ENCODE measurements around the gene LRFN2.

The LRFN2 gene

DNA sequence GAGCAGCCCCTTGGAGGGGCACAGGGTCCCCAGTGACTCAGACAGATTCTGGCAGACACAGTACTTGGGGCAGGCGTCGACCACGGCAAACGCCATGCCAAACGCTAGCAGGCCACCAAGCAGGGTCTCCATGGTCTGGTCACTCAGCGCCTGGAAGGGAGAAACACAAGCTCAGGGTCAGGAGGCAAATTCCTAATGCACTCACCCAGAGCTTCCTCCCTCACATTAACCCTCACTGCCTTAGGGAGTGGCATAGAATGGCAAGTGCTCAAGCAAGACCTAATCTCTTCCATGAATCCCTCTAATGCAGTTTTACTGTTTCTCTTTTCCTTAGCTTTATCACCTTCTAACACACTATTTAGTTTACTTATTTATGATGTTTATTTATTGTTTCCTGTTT, 154.2 kb downstream of the LRFN2 start:
- peaks cover 16% of the 10 kb centered on the region for H3K4me1 Mint-ChIP-seq (ENCODE audit: low read depth)
- no peak overlapping the region for H3K27ac Mint-ChIP-seq
- H3K27me3 Mint-ChIP-seq = peaks cover 1% of the 10 kb centered on the region
- no peaks in the 10 kb centered on the region for H3K9me3 Mint-ChIP-seq
- no peaks in the 10 kb centered on the region for H3K36me3 Mint-ChIP-seq (ENCODE audit: low read depth)
- intact Hi-C loops (cut with micrococcal nuclease) = no loop called here
- no peak overlapping the region for H3K4me3 Mint-ChIP-seq

DNA sequence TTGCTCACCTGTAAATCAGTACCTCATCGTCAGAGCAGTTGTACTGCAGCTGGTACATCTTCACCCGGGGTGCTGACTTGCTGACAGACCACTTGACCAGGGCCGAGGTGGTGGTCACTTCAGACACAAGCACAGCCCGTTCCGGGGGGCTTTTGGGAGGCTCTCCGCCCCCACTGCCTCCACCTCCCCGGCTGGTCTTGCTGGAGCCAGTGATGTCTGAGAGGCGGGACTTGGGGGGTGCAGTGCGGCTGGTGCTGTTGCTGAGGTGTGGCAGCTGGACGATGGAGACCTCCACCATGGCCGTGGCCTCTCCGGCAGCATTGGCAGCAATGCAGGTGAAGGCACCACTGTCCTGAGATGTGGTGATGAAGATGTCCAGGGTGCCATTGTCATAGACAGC, 155.5 kb downstream of the LRFN2 start:
- Mint-ChIP-seq H3K27ac (no peak overlapping the region), H3K27me3 (peaks cover 1% of the 10 kb centered on the region), H3K9me3 (no peaks in the 10 kb centered on the region), H3K4me1 (ENCODE audit: low read depth) (peaks cover 4% of the 10 kb centered on the region), H3K36me3 (ENCODE audit: low read depth) (no peaks in the 10 kb centered on the region), H3K4me3 (no peak overlapping the region)
- intact Hi-C loops (cut with micrococcal nuclease) = no loop called here

DNA sequence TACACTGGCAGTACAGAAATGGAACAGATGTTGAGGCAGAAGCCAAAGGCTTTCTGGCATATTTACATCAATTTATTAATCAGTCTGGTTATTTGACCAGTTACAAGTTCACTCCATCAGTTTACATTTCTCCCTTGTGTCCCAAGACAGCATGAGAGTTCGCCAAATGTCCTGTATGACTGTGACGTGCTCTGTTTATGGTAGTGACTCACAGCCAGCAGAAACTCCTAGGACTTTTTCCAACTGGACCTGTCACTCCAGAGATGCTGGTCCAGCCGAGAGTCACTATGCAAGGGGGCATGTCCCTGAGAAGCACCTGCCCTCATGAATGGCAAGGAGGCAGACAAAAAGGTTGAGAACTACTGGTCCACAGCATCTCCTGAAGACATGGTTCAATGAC, 160.0 kb downstream of the LRFN2 start:
- Mint-ChIP-seq H3K27me3 (peaks cover 1% of the 10 kb centered on the region), H3K4me3 (no peak overlapping the region), H3K9me3 (no peaks in the 10 kb centered on the region), H3K27ac (no peak overlapping the region), H3K4me1 (ENCODE audit: low read depth) (no peaks in the 10 kb centered on the region), H3K36me3 (ENCODE audit: low read depth) (no peaks in the 10 kb centered on the region)
- intact Hi-C loops (cut with micrococcal nuclease) = no loop called here

DNA sequence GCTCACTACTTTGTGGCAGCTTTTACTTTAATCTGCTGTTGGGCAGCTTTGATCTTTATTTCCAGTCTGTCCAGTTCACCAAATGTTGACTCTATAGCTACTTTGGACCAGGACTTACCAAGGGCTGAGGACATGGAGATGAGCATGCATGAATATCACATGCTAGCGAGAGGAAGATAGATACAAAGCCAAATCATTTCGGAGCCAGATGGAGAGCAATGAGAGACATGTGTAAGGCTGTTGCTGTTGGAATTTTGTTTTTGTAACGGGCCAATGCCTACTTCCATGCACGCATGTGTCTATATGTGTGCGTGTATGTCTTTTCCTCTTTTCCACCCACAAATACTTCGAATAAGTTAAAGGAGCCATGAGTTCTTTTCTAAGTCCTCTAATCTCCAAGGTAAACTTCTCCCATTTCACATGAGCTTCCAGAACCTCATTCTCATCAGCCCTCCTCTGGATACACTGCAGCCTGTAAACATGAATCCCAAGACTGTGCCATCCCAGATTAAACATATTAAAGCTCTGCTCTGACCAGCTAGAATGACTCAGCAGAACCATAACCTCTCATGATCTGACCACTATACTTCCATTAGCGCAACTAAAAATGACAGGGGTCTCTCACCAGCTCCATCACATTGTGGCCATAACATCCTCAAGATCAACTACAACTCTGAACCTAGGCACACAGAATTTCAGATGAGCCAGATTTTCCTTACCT, 160.7 kb downstream of the LRFN2 start:
- H3K27ac Mint-ChIP-seq = no peak overlapping the region
- peaks cover 1% of the 10 kb centered on the region for H3K27me3 Mint-ChIP-seq
- intact Hi-C loops (cut with micrococcal nuclease) = no loop called here
- no peak overlapping the region for H3K4me3 Mint-ChIP-seq
- no peaks in the 10 kb centered on the region for H3K4me1 Mint-ChIP-seq (ENCODE audit: low read depth)
- no peaks in the 10 kb centered on the region for H3K36me3 Mint-ChIP-seq (ENCODE audit: low read depth)
- H3K9me3 Mint-ChIP-seq = no peaks in the 10 kb centered on the region

DNA sequence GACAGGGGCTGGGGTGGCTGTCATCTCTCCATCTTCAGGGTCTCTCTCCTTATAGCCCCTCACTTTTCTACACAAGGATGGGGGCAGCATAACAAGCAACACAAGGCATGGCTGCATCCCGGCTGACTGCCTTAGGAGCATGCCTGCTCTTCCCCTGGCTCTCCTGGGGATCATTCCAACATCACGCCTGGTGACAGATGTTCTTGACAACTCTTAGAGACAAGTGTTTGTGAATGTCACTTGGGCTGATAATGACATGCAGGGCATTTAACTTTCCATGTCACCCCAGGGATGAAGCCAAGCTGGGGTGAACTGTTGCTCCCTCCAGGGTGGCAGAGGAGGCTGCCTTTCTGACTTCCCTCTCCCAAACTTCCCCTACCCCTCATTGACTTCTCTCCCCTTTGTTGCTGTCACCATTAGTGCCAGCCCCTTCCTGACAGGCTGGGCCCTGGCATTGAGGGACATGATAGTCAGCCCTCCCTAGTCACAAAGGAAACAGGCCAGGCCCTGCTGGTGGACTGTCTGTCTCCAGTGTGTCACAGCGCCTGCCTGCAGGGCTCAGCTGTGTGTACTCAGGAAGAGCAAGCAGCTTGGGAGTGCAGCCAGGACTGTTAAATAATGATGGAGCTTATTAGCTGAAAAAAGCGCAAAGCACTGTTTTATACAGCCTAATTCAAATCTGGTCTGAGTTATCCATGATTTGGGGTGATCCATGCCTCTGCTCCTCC, 161.8 kb downstream of the LRFN2 start:
- H3K9me3 Mint-ChIP-seq = no peaks in the 10 kb centered on the region
- no peak overlapping the region for H3K27ac Mint-ChIP-seq
- no peak overlapping the region for H3K4me3 Mint-ChIP-seq
- H3K36me3 Mint-ChIP-seq (ENCODE audit: low read depth) = no peaks in the 10 kb centered on the region
- H3K4me1 Mint-ChIP-seq (ENCODE audit: low read depth) = no peaks in the 10 kb centered on the region
- intact Hi-C loops (cut with micrococcal nuclease) = no loop called here
- H3K27me3 Mint-ChIP-seq = peaks cover 1% of the 10 kb centered on the region

DNA sequence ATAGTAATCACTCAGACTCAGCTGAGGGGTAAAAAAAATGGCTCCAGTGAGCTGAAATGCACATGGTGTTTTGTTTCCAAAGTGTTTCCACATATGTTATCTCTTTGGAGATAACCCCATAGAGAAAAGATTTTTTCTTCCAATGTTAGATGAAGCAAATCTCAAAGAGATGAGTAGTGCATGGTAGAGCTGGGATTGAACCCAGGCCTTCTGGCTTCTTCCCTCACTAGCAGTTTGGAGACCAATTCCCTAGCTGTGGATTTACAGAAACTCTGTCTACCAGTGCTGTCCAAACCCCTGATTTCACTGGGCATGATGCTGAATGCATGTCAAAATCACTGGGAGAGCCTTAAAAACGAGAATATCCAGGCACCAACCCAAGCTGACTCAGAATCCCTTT, 165.1 kb downstream of the LRFN2 start:
- Mint-ChIP-seq H3K36me3 (ENCODE audit: low read depth) (no peaks in the 10 kb centered on the region), H3K27me3 (no peaks in the 10 kb centered on the region), H3K27ac (no peak overlapping the region), H3K9me3 (no peaks in the 10 kb centered on the region), H3K4me3 (no peak overlapping the region), H3K4me1 (ENCODE audit: low read depth) (no peaks in the 10 kb centered on the region)
- intact Hi-C loops (cut with micrococcal nuclease) = no loop called here

DNA sequence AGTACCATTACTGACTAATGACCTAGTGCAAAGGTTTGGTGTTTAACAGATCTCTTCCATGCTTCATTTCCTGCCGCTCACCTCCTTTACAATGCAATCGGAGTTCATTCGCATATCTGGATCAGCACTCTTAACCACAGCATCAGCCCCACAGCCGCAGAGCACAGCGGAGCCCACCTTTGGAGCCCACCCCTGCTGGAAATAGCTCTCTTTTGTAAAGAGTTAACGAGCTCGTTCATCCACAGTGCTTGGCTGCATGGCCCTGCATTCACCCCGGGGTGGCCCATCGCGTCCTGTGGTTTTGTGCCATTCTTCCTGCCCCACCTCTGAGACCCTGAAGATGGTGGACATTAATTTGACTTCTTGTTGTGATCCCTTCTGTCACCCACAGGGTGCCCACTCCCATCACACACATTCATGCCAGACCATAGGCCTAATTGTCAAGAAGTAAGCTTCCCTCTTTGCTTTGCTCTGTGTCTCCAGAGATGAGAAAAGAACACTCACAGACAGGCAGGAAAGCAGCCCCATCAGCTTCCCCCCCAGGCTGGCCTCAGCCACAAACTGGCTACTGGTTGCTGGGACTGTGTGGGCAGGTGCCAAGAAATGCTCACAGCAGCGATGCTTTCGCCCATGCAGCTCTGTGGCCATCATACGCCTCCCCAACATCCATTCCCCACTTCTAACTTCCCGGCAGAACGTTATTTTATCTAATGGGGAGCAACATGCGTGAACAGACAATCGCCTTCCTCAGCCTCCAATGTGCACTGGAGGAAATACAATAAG, 167.0 kb downstream of the LRFN2 start:
- H3K36me3 Mint-ChIP-seq (ENCODE audit: low read depth) = no peaks in the 10 kb centered on the region
- H3K9me3 Mint-ChIP-seq = no peaks in the 10 kb centered on the region
- no peaks in the 10 kb centered on the region for H3K27me3 Mint-ChIP-seq
- H3K4me3 Mint-ChIP-seq = no peak overlapping the region
- intact Hi-C loops (cut with micrococcal nuclease) = no loop called here
- H3K4me1 Mint-ChIP-seq (ENCODE audit: low read depth) = no peaks in the 10 kb centered on the region
- H3K27ac Mint-ChIP-seq = no peak overlapping the region

DNA sequence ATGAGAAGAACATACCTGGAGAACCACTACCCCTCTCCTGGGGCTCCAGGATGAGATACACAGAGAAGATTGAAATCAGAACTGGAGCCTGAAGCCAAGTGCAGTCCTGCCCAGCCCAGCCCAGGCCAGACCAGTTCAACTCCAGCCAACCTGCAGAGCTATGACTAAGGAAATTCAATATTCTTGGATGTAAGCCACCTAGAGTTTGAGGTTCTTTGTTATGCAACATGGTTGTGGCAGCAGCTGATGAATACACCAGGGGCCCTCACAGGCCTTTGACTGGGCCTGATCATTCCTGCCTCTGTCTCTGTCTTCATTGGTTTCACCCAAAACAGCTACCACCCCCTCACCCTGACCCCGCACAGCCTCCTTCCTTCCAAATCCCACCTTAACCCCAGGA, 167.8 kb downstream of the LRFN2 start:
- Mint-ChIP-seq H3K9me3 (no peaks in the 10 kb centered on the region), H3K36me3 (ENCODE audit: low read depth) (no peaks in the 10 kb centered on the region), H3K4me1 (ENCODE audit: low read depth) (no peaks in the 10 kb centered on the region), H3K27ac (no peak overlapping the region), H3K27me3 (no peaks in the 10 kb centered on the region), H3K4me3 (no peak overlapping the region)
- intact Hi-C loops (cut with micrococcal nuclease) = no loop called here

DNA sequence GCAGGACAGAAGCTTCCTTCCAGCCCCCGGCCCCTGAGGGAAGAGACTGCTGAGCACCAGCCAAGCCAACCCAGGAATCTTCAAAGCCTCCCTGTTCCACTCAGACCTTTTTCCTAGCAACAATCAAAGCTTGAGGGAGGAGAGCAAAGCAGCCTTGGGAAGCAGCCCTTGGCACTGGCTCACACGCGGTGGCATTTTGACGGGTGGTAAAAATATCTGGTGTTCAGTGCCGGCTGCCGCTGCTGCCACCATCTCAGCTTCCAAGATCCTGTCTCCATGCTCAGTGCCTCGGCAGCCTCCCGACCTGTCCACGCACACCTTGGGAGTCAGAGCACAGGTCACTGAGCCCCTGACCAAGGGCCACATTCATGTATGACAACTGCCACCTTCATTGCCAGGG, 170.1 kb downstream of the LRFN2 start:
- Mint-ChIP-seq H3K4me1 (ENCODE audit: low read depth) (no peaks in the 10 kb centered on the region), H3K27ac (no peak overlapping the region), H3K9me3 (no peaks in the 10 kb centered on the region), H3K27me3 (no peaks in the 10 kb centered on the region), H3K36me3 (ENCODE audit: low read depth) (no peaks in the 10 kb centered on the region), H3K4me3 (no peak overlapping the region)
- intact Hi-C loops (cut with micrococcal nuclease) = no loop called here

DNA sequence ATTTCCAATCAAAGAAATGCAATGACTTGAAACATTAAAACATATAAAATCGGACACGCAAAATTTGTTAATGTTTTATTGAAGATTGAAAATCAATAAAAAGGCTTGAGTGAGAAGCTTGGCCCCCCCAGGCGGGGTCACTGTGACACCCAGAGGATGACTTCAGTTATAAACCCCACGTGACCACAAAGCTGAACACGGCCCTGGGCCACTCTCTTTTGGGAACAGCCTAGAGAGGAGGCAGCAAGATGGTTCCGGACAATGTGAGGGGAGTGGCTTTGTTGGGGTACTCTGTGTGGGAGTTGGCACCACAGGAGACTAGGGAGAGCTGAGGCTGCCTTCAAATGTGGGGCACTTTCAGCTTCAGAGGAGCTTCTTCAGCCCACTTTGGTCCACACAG, 172.5 kb downstream of the LRFN2 start:
- H3K27ac Mint-ChIP-seq = no peak overlapping the region
- H3K4me1 Mint-ChIP-seq (ENCODE audit: low read depth) = no peaks in the 10 kb centered on the region
- H3K9me3 Mint-ChIP-seq = no peaks in the 10 kb centered on the region
- intact Hi-C loops (cut with micrococcal nuclease) = no loop called here
- no peak overlapping the region for H3K4me3 Mint-ChIP-seq
- H3K27me3 Mint-ChIP-seq = peaks cover 1% of the 10 kb centered on the region
- no peaks in the 10 kb centered on the region for H3K36me3 Mint-ChIP-seq (ENCODE audit: low read depth)

DNA sequence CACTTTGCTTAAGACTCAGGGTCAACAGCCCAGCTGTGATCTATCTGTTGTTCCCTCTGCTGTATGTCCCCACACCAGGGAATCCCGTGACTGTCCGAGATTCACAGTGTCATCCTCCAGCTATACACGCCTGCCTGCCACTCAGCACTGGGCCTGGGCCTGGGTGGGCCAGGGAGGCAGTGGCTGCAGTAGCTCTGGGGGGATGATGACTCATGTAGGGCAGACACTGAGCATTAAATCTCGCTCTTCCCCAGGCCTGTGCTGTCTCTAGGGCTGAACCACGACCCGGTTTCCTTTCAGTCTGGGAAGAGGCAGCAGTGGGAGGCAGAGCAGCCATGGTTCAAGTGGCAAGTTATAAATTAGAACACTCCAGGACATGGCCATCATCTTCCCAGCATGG, 173.9 kb downstream of the LRFN2 start:
- Mint-ChIP-seq H3K4me3 (no peak overlapping the region), H3K27ac (no peak overlapping the region)
- intact Hi-C loops (cut with micrococcal nuclease) = no loop called here

DNA sequence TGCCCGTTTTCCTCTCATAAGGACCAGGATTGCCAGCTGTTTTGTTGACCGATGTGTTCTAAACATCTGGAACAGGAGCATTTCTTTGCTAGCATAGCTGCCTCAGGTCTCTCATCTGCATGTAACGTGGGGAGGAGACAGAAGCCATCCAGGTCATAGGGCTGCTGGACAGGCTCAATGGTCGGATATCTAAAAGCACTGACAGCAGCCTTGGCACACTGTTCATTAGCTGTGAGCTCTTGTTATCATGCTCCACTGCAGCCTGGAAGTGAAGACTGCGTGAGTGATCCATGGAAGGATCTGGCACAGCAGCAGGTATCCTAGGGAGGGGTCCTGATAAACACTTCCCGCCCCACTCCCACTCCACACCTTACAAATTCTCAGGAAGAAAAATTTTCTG, 175.3 kb downstream of the LRFN2 start:
- Mint-ChIP-seq H3K4me3 (no peak overlapping the region), H3K9me3 (no peaks in the 10 kb centered on the region), H3K27me3 (peaks cover 1% of the 10 kb centered on the region), H3K4me1 (ENCODE audit: low read depth) (no peaks in the 10 kb centered on the region), H3K36me3 (ENCODE audit: low read depth) (no peaks in the 10 kb centered on the region), H3K27ac (no peak overlapping the region)
- intact Hi-C loops (cut with micrococcal nuclease) = no loop called here

More for the DNA sequence above, 173.9 kb downstream of the LRFN2 start:
- H3K36me3 Mint-ChIP-seq (ENCODE audit: low read depth) = no peaks in the 10 kb centered on the region
- peaks cover 1% of the 10 kb centered on the region for H3K27me3 Mint-ChIP-seq
- no peaks in the 10 kb centered on the region for H3K9me3 Mint-ChIP-seq
- H3K4me1 Mint-ChIP-seq (ENCODE audit: low read depth) = no peaks in the 10 kb centered on the region

DNA sequence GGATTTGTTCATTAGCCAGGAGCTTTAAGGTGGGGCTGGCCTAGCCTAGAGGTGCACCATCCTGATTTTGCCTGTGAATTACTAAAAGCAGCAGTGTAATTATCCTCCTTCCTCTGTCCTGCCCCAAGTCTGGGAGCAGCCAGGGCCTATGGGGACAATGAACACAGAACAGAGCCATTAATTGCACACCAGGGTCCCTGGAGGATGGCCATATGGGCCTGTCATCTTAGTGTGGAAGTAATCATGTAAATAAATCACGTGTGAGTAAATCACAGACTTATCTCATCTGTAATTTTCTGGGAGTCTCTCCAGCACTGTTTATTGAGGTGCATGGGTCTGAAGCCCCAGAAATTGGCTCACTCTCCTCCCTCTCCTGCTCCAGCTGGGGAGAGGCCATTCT, 176.3 kb downstream of the LRFN2 start:
- intact Hi-C loops (cut with micrococcal nuclease) = no loop called here
- Mint-ChIP-seq H3K27ac (no peak overlapping the region), H3K4me3 (no peak overlapping the region), H3K36me3 (ENCODE audit: low read depth) (no peaks in the 10 kb centered on the region), H3K9me3 (no peaks in the 10 kb centered on the region), H3K4me1 (ENCODE audit: low read depth) (no peaks in the 10 kb centered on the region), H3K27me3 (peaks cover 1% of the 10 kb centered on the region)

DNA sequence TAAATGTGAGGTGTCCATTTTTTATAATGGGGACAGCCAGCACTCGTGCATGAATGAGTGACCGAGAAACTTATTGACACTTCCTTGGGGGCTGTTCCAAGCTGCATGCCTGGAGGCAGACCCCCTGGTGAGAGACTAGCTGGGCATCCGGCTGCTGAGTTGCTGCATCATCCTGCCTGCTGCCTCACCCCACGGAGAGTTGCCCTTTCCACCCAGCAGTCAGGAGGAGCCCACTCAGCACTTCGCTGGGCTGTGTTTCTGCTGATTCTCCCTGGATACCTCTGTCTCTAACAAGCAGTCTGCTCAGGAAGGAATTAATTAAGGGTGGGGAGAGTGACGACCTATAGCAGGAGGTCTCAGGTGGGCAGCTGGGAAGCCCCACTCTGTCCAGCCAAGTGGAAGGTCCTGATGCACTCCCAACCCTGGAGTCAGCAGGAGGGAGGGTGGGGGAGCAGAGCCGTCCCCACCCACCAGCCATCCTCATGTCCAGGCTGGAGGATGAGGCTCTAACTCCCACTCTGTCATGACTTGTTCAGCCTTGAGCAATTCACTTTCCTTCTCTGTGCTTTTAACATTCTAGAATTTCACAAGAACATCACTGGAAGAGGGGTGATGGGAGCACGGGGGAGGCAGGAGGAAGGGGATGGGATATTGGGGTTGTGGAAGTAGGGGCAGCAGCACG, 177.3 kb downstream of the LRFN2 start:
- Mint-ChIP-seq H3K27ac (no peak overlapping the region), H3K27me3 (peaks cover 1% of the 10 kb centered on the region), H3K4me1 (ENCODE audit: low read depth) (no peaks in the 10 kb centered on the region), H3K36me3 (ENCODE audit: low read depth) (no peaks in the 10 kb centered on the region), H3K4me3 (no peak overlapping the region), H3K9me3 (no peaks in the 10 kb centered on the region)
- intact Hi-C loops (cut with micrococcal nuclease) = no loop called here

Data from dendritic cell treated with granulocyte-macrophage colony-stimulating factor and Interleukin-4, amounts not matched to agents 40 ng/mL and 50 ng/mL, for 4 days (primary cell).